ENCODE results near the gene MAST4. TPM values are rescaled to one million over a fixed set of nuclear protein-coding genes. Genes with fewer than 3 reads are reported as not detected.

The MAST4 gene
- total and polyA plus RNA-seq, 2 of the 4 experiments (the other 2 are of a cell fraction): 4.8 to 6.8 TPM

GRCh38 chr5:67160272-67160671 is 564.1 kb downstream of the MAST4 start:
- Histone ChIP-seq H3K23ac (ENCODE audit: low read depth, low read length) (no peak overlapping the region), H3K14ac (replicated peaks; ENCODE audit: low read depth, low read length) (no peak overlapping the region), H3K56ac (ENCODE audit: extremely low read depth, insufficient read depth, low read length) (no peak overlapping the region), H3K79me1 (ENCODE audit: low read depth in 1 of 2, low read length in 2 of 2) (no peaks in the 10 kb centered on the region), H2AFZ (replicated peaks; ENCODE audit: low read length, poor library complexity) (no peak overlapping the region), H3K4me1 (ENCODE audit: control insufficient read depth, insufficient read depth, low read length) (no peaks in the 10 kb centered on the region), H4K91ac (ENCODE audit: insufficient read depth, low read depth, low read length) (no peak overlapping the region), H3K27me3 (ENCODE audit: control insufficient read depth, insufficient read depth, low read length) (no peaks in the 10 kb centered on the region), H4K8ac (ENCODE audit: low read depth in 2 of 2, low read length in 2 of 2) (no peak overlapping the region), H3K4me3 (ENCODE audit: insufficient read depth, low read depth, low read length) (no peak overlapping the region), H3K18ac (ENCODE audit: low read depth, low read length) (no peak overlapping the region), H2BK120ac (ENCODE audit: low read depth, low read length) (no peak overlapping the region), H3K9me3 (ENCODE audit: control insufficient read depth, insufficient read depth, low read length) (no peaks in the 10 kb centered on the region), H2AK9ac (replicated peaks; ENCODE audit: low read depth, low read length, poor library complexity) (no peak overlapping the region), H2BK15ac (ENCODE audit: low read depth, low read length) (no peak overlapping the region), H2BK20ac (ENCODE audit: low read depth, low read length) (no peak overlapping the region), H3K9me1 (ENCODE audit: insufficient read depth, low read length) (no peaks in the 10 kb centered on the region), H4K5ac (ENCODE audit: low read depth, low read length) (no peak overlapping the region), H3K4ac (ENCODE audit: low read depth, low read length) (no peak overlapping the region), H3K4me2 (ENCODE audit: low read depth, low read length) (no peak overlapping the region), H2AK5ac (ENCODE audit: low read depth, low read length) (no peak overlapping the region), H3K27ac (ENCODE audit: insufficient read depth, low read length) (no peak overlapping the region), H2BK5ac (ENCODE audit: low read depth, low read length, poor library complexity, severe bottlenecking) (no peak overlapping the region), H3K36me3 (ENCODE audit: control insufficient read depth, insufficient read depth, low read length) (peaks cover 18% of the 10 kb centered on the region), H3K9ac (ENCODE audit: low read depth, low read length) (no peak overlapping the region), H4K20me1 (ENCODE audit: insufficient read depth, low read length) (no peaks in the 10 kb centered on the region)
- DNase-seq (no peak), ATAC-seq (ENCODE audit: low read depth) (no peak)
- no TSS peak for BruUV-seq (replicated peaks)
- dilution Hi-C loops (cut with HindIII; ENCODE audit: low sequenced_read_pairs, unreplicated experiment): no loop called here
- ChIA-PET POLR2A (ENCODE audit: unreplicated experiment) (no interaction called here), CTCF (interaction anchor here (1.4 kb wide), 1 partner anchor 11 kb away, joined by 6 read pairs; no protein-coding TSS in a partner anchor)
- no CpG with 5 or more reads among the region's 3 CpGs for WGBS, 2 experiments (ENCODE audit: extremely low coverage in 2 of 2, insufficient read length in 1 of 2)
- TF ChIP-seq USF2 (IDR thresholded peaks at IDR 0.05; ENCODE audit: low read depth, low read length): no peak
- TF ChIP-seq RCOR1 (IDR thresholded peaks at IDR 0.05; ENCODE audit: insufficient replicate concordance, low read length): no peak
- TF ChIP-seq CTCF (conservative IDR thresholded peaks at IDR 0.05; ENCODE audit: low read depth, low read length): no peak
- intact Hi-C loops (cut with micrococcal nuclease): loop anchor here (10.0 kb wide), 1 partner anchor 1885 kb away; no protein-coding TSS in a partner anchor
- in situ Hi-C loops (cut with MboI; ENCODE audit: low sequenced_read_pairs): loop anchor here (5.0 kb wide), 1 partner anchor 52 kb away; no protein-coding TSS in a partner anchor

All from IMR-90 (cell line).